Measurements from ENCODE around the gene SNRPF.
"Not testable (repeated sequence)": the region's sequence is repeated elsewhere in the genome, so short reads cannot be mapped to it uniquely, and the experiment has no call there.

The SNRPF gene

GRCh38 chr12:95836185-95836609 lies 22.6 kb upstream of the SNRPF start:
- no peak overlapping the region for H3K27ac ChIP-seq (ENCODE audit: insufficient read depth, low read length, poor library complexity, severe bottlenecking)
- no peak overlapping the region for H3K4me3 ChIP-seq (ENCODE audit: insufficient read depth, low read depth, low read length, poor library complexity, severe bottlenecking)

GRCh38 chr12:95836630-95837239 lies 22.0 kb upstream of the SNRPF start:
- no peaks in the 10 kb centered on the region for H3K27me3 ChIP-seq (replicated peaks; ENCODE audit: control insufficient read depth, insufficient read depth, low read length, poor library complexity, severe bottlenecking)
- no peak overlapping the region for H3K4me3 ChIP-seq (ENCODE audit: insufficient read depth, low read depth, low read length, poor library complexity, severe bottlenecking)
- H3K9me3 ChIP-seq (ENCODE audit: control insufficient read depth, low read length) = no peaks in the 10 kb centered on the region
- no peak overlapping the region for H3K27ac ChIP-seq (ENCODE audit: insufficient read depth, low read length, poor library complexity, severe bottlenecking)
- no peaks in the 10 kb centered on the region for H3K4me1 ChIP-seq (ENCODE audit: control insufficient read depth, insufficient read depth, low read length, poor library complexity, severe bottlenecking)
- no peak for DNase-seq
- H3K36me3 ChIP-seq (ENCODE audit: control insufficient read depth, insufficient read depth, low read length) = no peaks in the 10 kb centered on the region

More at GRCh38 chr12:95836185-95836609, 22.6 kb upstream of the SNRPF start:
- Histone ChIP-seq H3K27me3 (replicated peaks; ENCODE audit: control insufficient read depth, insufficient read depth, low read length, poor library complexity, severe bottlenecking) (no peaks in the 10 kb centered on the region), H3K4me1 (ENCODE audit: control insufficient read depth, insufficient read depth, low read length, poor library complexity, severe bottlenecking) (no peaks in the 10 kb centered on the region), H3K9me3 (ENCODE audit: control insufficient read depth, low read length) (no peaks in the 10 kb centered on the region), H3K36me3 (ENCODE audit: control insufficient read depth, insufficient read depth, low read length) (no peaks in the 10 kb centered on the region)
- DNase-seq = no peak

- no peaks in the 10 kb centered on the region for H3K27me3 ChIP-seq (replicated peaks; ENCODE audit: control insufficient read depth, insufficient read depth, low read length, poor library complexity, severe bottlenecking)
- no peak overlapping the region for H3K27ac ChIP-seq (ENCODE audit: insufficient read depth, low read length, poor library complexity, severe bottlenecking)
- H3K36me3 ChIP-seq (ENCODE audit: control insufficient read depth, insufficient read depth, low read length) = no peaks in the 10 kb centered on the region
- no peaks in the 10 kb centered on the region for H3K4me1 ChIP-seq (ENCODE audit: control insufficient read depth, insufficient read depth, low read length, poor library complexity, severe bottlenecking)
- no peak for DNase-seq
- H3K9me3 ChIP-seq (ENCODE audit: control insufficient read depth, low read length) = no peaks in the 10 kb centered on the region
- H3K4me3 ChIP-seq (ENCODE audit: insufficient read depth, low read depth, low read length, poor library complexity, severe bottlenecking) = no peak overlapping the region
Observed at GRCh38 chr12:95837240-95838038, 21.3 kb upstream of the SNRPF start.

GRCh38 chr12:95838125-95838524 lies 20.6 kb upstream of the SNRPF start:
- Histone ChIP-seq H3K36me3 (ENCODE audit: control insufficient read depth, insufficient read depth, low read length) (no peaks in the 10 kb centered on the region), H3K27ac (ENCODE audit: insufficient read depth, low read length, poor library complexity, severe bottlenecking) (no peak overlapping the region), H3K9me3 (ENCODE audit: control insufficient read depth, low read length) (no peaks in the 10 kb centered on the region), H3K27me3 (replicated peaks; ENCODE audit: control insufficient read depth, insufficient read depth, low read length, poor library complexity, severe bottlenecking) (no peaks in the 10 kb centered on the region), H3K4me3 (ENCODE audit: insufficient read depth, low read depth, low read length, poor library complexity, severe bottlenecking) (no peak overlapping the region), H3K4me1 (ENCODE audit: control insufficient read depth, insufficient read depth, low read length, poor library complexity, severe bottlenecking) (no peaks in the 10 kb centered on the region)
- no peak for DNase-seq

- not testable (repeated sequence) for H3K27me3 ChIP-seq (replicated peaks; ENCODE audit: control insufficient read depth, insufficient read depth, low read length, poor library complexity, severe bottlenecking); H3K27ac ChIP-seq (ENCODE audit: insufficient read depth, low read length, poor library complexity, severe bottlenecking); H3K4me3 ChIP-seq (ENCODE audit: insufficient read depth, low read depth, low read length, poor library complexity, severe bottlenecking); H3K9me3 ChIP-seq (ENCODE audit: control insufficient read depth, low read length); H3K4me1 ChIP-seq (ENCODE audit: control insufficient read depth, insufficient read depth, low read length, poor library complexity, severe bottlenecking); H3K36me3 ChIP-seq (ENCODE audit: control insufficient read depth, insufficient read depth, low read length); DNase-seq
Observed at GRCh38 chr12:95842426-95842825, 16.3 kb upstream of the SNRPF start.

GRCh38 chr12:95848575-95849388 lies 10.0 kb upstream of the SNRPF start:
- Histone ChIP-seq H3K27ac (ENCODE audit: insufficient read depth, low read length, poor library complexity, severe bottlenecking) (no peak overlapping the region), H3K4me3 (ENCODE audit: insufficient read depth, low read depth, low read length, poor library complexity, severe bottlenecking) (no peak overlapping the region), H3K27me3 (replicated peaks; ENCODE audit: control insufficient read depth, insufficient read depth, low read length, poor library complexity, severe bottlenecking) (no peaks in the 10 kb centered on the region), H3K9me3 (ENCODE audit: control insufficient read depth, low read length) (no peaks in the 10 kb centered on the region), H3K4me1 (ENCODE audit: control insufficient read depth, insufficient read depth, low read length, poor library complexity, severe bottlenecking) (no peaks in the 10 kb centered on the region), H3K36me3 (ENCODE audit: control insufficient read depth, insufficient read depth, low read length) (no peaks in the 10 kb centered on the region)
- no peak for DNase-seq

- H3K27ac ChIP-seq (ENCODE audit: insufficient read depth, low read length, poor library complexity, severe bottlenecking) = no peak overlapping the region
- no peak for DNase-seq
- no peaks in the 10 kb centered on the region for H3K9me3 ChIP-seq (ENCODE audit: control insufficient read depth, low read length)
- no peak overlapping the region for H3K4me3 ChIP-seq (ENCODE audit: insufficient read depth, low read depth, low read length, poor library complexity, severe bottlenecking)
- H3K4me1 ChIP-seq (ENCODE audit: control insufficient read depth, insufficient read depth, low read length, poor library complexity, severe bottlenecking) = no peaks in the 10 kb centered on the region
- H3K36me3 ChIP-seq (ENCODE audit: control insufficient read depth, insufficient read depth, low read length) = no peaks in the 10 kb centered on the region
- no peaks in the 10 kb centered on the region for H3K27me3 ChIP-seq (replicated peaks; ENCODE audit: control insufficient read depth, insufficient read depth, low read length, poor library complexity, severe bottlenecking)
Observed at GRCh38 chr12:95851606-95852005, 7.1 kb upstream of the SNRPF start.

GRCh38 chr12:95852133-95852532 lies 6.6 kb upstream of the SNRPF start:
- no peaks in the 10 kb centered on the region for H3K27me3 ChIP-seq (replicated peaks; ENCODE audit: control insufficient read depth, insufficient read depth, low read length, poor library complexity, severe bottlenecking)
- no peak for DNase-seq

GRCh38 chr12:95857156-95857555 lies 1.6 kb upstream of the SNRPF start:
- no peak overlapping the region for H3K4me3 ChIP-seq (ENCODE audit: insufficient read depth, low read depth, low read length, poor library complexity, severe bottlenecking)
- no peak overlapping the region for H3K27ac ChIP-seq (ENCODE audit: insufficient read depth, low read length, poor library complexity, severe bottlenecking)
- DNase-seq = no peak
- H3K36me3 ChIP-seq (ENCODE audit: control insufficient read depth, insufficient read depth, low read length) = peaks cover 8% of the 10 kb centered on the region
- peaks cover 9% of the 10 kb centered on the region for H3K4me1 ChIP-seq (ENCODE audit: control insufficient read depth, insufficient read depth, low read length, poor library complexity, severe bottlenecking)
- H3K27me3 ChIP-seq (replicated peaks; ENCODE audit: control insufficient read depth, insufficient read depth, low read length, poor library complexity, severe bottlenecking) = no peaks in the 10 kb centered on the region
- no peaks in the 10 kb centered on the region for H3K9me3 ChIP-seq (ENCODE audit: control insufficient read depth, low read length)

More at GRCh38 chr12:95852133-95852532, 6.6 kb upstream of the SNRPF start:
- no peaks in the 10 kb centered on the region for H3K36me3 ChIP-seq (ENCODE audit: control insufficient read depth, insufficient read depth, low read length)
- no peak overlapping the region for H3K4me3 ChIP-seq (ENCODE audit: insufficient read depth, low read depth, low read length, poor library complexity, severe bottlenecking)
- no peaks in the 10 kb centered on the region for H3K9me3 ChIP-seq (ENCODE audit: control insufficient read depth, low read length)
- no peak overlapping the region for H3K27ac ChIP-seq (ENCODE audit: insufficient read depth, low read length, poor library complexity, severe bottlenecking)
- no peaks in the 10 kb centered on the region for H3K4me1 ChIP-seq (ENCODE audit: control insufficient read depth, insufficient read depth, low read length, poor library complexity, severe bottlenecking)

GRCh38 chr12:95857799-95858198 lies 953 bp upstream of the SNRPF start:
- no peak for DNase-seq
- Histone ChIP-seq H3K9me3 (ENCODE audit: control insufficient read depth, low read length) (no peaks in the 10 kb centered on the region), H3K4me1 (ENCODE audit: control insufficient read depth, insufficient read depth, low read length, poor library complexity, severe bottlenecking) (peaks cover 9% of the 10 kb centered on the region), H3K36me3 (ENCODE audit: control insufficient read depth, insufficient read depth, low read length) (peaks cover 15% of the 10 kb centered on the region), H3K4me3 (ENCODE audit: insufficient read depth, low read depth, low read length, poor library complexity, severe bottlenecking) (no peak overlapping the region), H3K27ac (ENCODE audit: insufficient read depth, low read length, poor library complexity, severe bottlenecking) (no peak overlapping the region), H3K27me3 (replicated peaks; ENCODE audit: control insufficient read depth, insufficient read depth, low read length, poor library complexity, severe bottlenecking) (no peaks in the 10 kb centered on the region)
